SK-N-DZ (cell line): ENCODE results near the gene MUC22.
"Not testable (repeated sequence)": the region's sequence is repeated elsewhere in the genome, so short reads cannot be mapped to it uniquely, and the experiment has no call there.

ENCODE experiments used
- DNase-seq: peaks from one replicate; pipeline ENCODE4 v3.0.0-alpha.2; 2015; ENCODE audit warnings: low spot score

MUC22 gene

GRCh38 chr6:31037169-31037568, 26.9 kb downstream of the MUC22 start:
- DNase-seq, result no peak

- no peak for DNase-seq
These were observed 27.4 kb downstream of the MUC22 start for GRCh38 chr6:31037682-31038081.

- DNase-seq, result no peak
These were observed 28.3 kb downstream of the MUC22 start for GRCh38 chr6:31038559-31038958.

- DNase-seq, result no peak
These were observed 30.5 kb downstream of the MUC22 start for GRCh38 chr6:31040801-31041200.

- DNase-seq, result no peak
These were observed 31.2 kb downstream of the MUC22 start for GRCh38 chr6:31041372-31041974.

GRCh38 chr6:31042806-31043205, 32.5 kb downstream of the MUC22 start:
- DNase-seq, result peak; percentile 9

- no peak for DNase-seq
These were observed 37.8 kb downstream of the MUC22 start for GRCh38 chr6:31048099-31048498.

- no peak for DNase-seq
These were observed 39.2 kb downstream of the MUC22 start for GRCh38 chr6:31049518-31049917.

- DNase-seq, result not testable (repeated sequence)
These were observed 42.9 kb downstream of the MUC22 start for GRCh38 chr6:31053187-31053586.

- DNase-seq, result no peak
These were observed 43.6 kb downstream of the MUC22 start for GRCh38 chr6:31053873-31054272.

GRCh38 chr6:31055441-31055840, 45.2 kb downstream of the MUC22 start:
- no peak for DNase-seq

- DNase-seq, result no peak
These were observed 47.2 kb downstream of the MUC22 start for GRCh38 chr6:31057426-31058003.

- DNase-seq, result no peak
These were observed 48.0 kb downstream of the MUC22 start for GRCh38 chr6:31058128-31058894.

GRCh38 chr6:31060145-31060544, 49.9 kb downstream of the MUC22 start:
- DNase-seq, result no peak

GRCh38 chr6:31063906-31064435, 53.7 kb downstream of the MUC22 start:
- no peak for DNase-seq

- no peak for DNase-seq
These were observed 55.3 kb downstream of the MUC22 start for GRCh38 chr6:31065556-31065955.

- DNase-seq, result not testable (repeated sequence)
These were observed 56.8 kb downstream of the MUC22 start for GRCh38 chr6:31067028-31067427.

GRCh38 chr6:31067891-31068668, 57.8 kb downstream of the MUC22 start:
- not testable (repeated sequence) for DNase-seq

GRCh38 chr6:31068669-31069340, 58.5 kb downstream of the MUC22 start:
- peak; percentile 69 for DNase-seq

- no peak for DNase-seq
These were observed 60.5 kb downstream of the MUC22 start for GRCh38 chr6:31070711-31071197.

- no peak for DNase-seq
These were observed 64.1 kb downstream of the MUC22 start for GRCh38 chr6:31074401-31074800.
